Activated gamma-delta T cell treated with anti-CD3 and anti-CD28 coated beads, Interleukin-2, amount 50 U/mL, for 16 hours (primary cell): ENCODE measurements around the gene ADAMTS12.
"Not testable (repeated sequence)": the region's sequence is repeated elsewhere in the genome, so short reads cannot be mapped to it uniquely, and the experiment has no call there.

Experiments used
- DNase-seq: peaks from one replicate; pipeline ENCODE4 v3.0.0-alpha.2; 2020; ENCODE audit warnings: low read depth

Gene ADAMTS12

DNA sequence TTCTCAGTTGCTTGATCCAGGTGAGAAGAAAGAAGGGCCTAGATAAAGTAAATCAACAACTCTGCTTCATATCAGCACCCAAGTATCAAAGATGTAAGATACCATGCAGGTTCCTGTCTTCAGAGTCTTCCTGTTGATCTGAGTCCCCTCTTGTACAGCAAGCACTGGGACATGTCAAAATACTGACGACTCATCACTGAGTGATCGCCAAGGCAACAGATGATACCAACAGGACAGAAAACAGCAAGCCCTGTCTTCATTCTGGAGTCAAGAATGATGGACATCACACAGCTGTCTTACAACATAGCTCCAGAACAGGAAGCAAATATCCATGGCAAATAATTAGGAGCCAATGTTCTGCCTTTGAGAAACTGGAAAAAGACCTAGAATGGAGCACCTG, 367.3 kb downstream of the ADAMTS12 start:
- no peak for DNase-seq

GRCh38 chr5:33523208-33523771, 368.5 kb downstream of the ADAMTS12 start:
- DNase-seq: no peak

DNA sequence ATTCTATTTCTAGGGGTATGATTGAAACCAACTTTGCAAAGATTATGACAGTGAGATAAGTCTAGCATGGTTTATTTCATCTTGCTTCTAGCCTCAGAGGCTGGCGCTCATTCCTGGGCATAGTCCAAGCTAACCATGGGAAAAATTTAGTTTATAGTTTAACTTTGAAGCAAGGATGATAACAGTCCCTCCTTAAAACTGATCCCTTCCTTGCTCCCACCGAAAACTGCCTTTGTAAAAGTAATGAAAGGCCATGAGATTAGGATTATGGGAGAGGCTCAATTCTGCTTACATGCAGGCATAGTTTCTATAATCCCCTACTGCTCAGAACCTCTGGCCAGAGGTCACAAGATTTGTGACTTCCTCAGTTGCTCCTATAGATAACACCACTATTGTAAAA, 375.4 kb downstream of the ADAMTS12 start:
- no peak for DNase-seq

DNA sequence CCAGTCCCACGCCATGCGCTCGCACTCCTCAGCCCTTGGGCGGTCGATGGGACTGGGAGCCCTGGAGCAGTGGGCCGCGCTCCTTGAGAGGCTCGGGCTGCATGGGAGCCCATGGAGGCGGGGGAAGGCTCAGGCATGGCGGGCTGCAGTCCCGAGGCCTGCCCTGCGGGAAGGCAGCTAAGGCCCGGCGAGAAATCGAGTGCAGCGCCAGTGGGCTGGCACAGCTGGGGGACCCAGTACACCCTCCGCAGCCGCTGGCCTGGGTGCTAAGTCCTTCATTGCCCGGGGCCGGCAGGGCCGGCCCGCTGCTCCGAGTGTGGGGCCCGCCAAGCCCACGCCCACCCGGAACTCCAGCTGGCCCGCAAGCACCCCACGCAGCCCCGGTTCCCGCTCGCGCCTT, 376.4 kb downstream of the ADAMTS12 start:
- not testable (repeated sequence) for DNase-seq

GRCh38 chr5:33513462-33514185, 378.2 kb downstream of the ADAMTS12 start:
- no peak for DNase-seq

DNA sequence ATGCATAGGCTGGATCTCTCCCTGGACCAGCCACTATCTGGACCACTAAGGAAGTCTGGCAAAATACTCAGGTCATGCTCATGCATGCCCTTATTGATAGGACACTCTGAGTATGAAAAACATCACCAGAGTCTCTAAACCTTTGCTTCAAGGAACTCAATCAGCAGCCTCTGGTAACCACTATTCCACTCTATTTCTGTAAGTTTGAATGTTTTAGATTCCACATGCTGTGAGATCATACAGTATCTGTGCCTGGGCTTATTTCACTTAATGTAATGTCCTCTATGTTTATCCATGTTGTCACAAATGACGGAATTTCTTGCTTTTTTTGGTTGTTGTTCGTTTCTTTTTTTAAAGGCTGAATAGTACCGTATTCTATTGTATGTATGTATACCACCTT, 382.8 kb downstream of the ADAMTS12 start:
- DNase-seq: no peak

DNA sequence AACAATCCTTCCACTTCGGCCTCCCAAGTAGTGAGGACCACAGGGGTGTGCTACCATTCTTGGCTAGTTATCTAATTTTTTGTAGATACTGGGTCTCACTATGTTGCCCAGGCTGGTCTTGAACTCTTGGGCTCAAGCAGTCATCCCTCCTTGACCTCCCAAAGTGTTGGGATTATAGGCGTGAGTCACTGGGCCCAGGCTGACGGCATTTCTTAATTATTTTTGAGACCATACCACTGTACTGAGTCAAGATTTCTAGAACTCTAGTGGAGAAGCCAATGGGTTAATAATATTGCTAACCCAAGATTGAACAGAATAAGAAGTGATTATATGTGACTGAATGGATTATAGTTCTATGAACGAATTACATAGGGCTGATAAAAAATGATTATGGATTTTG, 384.4 kb downstream of the ADAMTS12 start:
- DNase-seq: no peak

DNA sequence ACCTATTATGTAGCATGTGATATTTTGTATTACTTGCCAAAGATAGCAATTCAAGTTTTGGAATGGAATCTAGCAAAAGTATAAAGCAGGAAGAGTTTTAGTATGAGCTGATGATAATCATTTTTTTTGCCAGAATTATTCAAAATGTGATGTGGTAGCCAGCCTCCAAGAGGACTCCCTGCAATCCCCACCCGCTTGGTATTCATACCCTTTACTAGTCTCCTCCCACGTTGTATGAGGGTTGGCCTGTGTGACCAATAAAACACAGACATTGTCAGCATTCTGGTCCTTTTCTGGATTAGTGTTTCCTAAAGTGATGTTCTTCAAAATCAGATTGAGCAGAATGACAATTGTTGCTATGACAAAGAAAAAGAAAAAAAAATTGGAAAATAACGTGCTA, 387.2 kb downstream of the ADAMTS12 start:
- no peak for DNase-seq

DNA sequence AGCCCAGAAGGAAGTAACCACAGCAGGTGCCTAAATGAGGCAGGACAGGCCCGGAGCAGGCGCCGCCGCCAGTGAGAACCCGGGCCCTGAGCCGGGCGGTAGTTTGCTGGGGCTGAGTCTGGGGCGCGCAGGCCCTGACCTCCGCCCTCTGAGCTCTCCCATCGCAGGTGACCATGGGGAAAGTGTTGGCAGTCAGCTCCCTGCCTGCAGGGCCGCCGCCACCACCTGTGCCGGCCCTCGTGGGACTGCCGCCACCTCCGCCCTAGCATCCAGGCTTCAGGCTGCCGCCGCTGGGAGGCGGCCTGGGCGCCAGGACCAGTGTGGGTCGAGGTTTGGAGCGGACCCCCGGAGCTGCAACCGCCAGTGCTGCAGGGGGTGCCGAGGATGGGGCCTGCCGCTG, 389.9 kb downstream of the ADAMTS12 start:
- DNase-seq: no peak

DNA sequence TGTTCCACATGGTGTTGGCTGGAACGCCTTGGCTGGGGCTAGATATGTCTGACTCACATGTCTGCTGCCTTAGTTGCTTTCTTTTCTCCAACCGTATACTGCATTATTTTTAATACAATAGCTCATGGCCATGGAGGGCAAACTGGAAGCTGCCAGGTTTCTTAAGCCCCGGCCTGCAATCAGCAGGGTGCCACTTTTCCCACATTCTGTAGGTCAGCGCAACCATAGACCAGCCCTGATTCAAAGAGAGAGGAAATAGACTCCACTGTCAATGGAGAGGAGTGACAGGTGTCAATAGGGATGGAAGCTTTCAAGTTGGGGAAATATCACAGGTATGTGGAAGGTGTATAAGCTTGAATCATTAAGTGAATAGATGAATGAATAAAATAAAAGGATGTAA, 390.5 kb downstream of the ADAMTS12 start:
- no peak for DNase-seq

- no peak for DNase-seq
Measured at GRCh38 chr5:33494466-33494865, 397.3 kb downstream of the ADAMTS12 start.

DNA sequence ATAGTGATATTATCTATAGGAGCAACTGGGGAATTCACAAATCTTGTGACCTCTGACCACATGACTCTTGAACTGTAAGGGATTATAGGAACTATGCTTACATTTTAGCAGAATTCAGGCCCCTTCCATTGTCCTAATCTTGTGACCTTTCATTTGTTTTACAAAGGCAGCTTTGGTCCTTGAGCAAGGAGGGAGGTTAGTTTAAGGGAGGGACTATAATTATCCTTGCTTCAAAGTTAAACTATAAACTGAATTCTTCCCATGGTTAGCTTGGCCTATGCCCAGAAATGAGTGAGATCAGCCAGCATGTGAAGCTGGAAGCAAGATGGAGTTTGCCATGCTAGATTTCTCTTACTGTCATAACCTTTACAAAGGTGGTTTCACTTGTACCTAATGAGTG, 399.8 kb downstream of the ADAMTS12 start:
- DNase-seq: no peak

DNA sequence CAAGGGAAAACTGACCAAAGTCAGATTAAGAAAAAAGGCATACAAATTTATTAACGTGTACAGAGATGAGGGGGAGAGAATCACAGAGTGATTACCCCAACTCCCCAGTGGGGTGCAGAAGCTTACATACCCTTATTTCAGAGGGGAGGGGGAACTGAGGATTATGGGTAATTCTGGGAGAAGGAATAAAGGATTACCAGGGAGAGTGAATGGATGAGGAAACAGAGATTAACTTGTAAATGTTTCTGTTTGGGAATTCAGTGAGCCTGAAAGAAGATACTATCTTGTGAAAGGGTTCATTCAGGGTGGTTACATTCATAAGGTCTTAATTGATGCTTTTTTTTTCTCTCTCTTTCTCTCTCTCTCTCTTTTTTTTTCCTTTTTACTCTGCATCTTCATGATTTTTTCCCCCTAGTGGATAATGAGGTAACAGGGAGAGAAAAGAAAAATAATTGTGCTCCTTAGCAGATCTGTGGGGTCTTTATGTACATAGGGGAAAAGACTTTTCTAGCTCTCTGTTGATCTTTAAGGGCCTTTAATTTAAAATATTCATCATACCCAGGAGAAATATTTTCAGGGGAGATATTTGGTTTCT, 401.6 kb downstream of the ADAMTS12 start:
- no peak for DNase-seq

GRCh38 chr5:33489481-33490067, 402.2 kb downstream of the ADAMTS12 start:
- DNase-seq: no peak

DNA sequence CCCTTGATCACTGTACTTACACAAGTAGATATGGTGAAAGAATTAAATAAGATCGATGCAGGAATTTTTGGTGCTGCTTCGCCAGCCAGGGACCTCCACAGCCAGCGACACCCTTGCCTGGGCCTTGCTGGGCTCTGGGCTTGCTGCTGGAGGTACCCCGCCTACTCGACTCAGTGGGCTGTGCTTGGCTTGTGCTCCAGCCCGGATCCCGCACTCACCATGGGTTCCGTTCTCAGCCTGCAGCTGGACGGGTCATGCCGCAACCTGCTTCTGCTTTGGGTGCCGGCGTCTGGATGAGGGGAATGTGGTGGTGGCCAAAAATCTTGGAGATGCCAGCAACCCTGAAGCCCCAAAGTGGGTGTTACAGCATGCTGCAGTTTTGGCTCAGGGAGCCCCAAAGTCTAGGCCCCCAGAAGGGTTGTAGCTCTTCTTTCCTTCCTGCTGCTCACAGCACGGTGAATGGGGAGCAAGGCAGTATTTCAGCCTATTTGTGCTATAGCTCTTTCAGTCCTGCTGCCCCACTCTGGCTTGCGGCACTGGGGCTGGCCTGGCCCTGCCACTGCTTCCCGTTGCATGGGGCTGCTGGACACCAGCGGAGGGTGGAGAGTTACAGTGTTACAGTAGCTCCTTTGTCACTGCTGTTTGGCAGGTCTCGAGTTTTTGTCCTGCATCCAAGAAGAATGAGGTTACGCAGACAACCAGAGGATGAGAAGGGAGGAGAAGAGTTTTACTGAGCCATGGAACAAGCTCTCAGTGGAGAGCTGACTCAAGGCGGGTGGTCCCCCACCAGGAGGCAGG, 403.0 kb downstream of the ADAMTS12 start:
- DNase-seq: no peak

DNA sequence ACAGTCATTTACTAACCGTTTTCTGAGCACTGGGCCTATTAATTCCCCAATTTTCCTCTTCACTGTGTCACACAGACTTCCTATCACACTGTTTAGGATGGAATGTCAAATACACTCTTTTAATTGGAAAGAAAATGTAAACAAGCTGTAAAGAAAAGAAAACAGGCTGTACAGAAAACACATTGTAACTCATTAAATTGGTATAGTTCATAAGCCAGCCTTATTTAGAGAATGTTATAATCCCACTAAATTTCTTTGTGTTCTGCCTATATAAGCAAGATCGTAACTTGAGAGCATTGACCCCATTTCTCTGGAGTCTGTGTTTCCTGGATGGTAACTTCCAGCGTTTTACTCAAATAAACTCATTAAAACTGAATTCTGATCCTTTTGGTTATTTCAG, 404.6 kb downstream of the ADAMTS12 start:
- DNase-seq: no peak

- DNase-seq: no peak
Measured at GRCh38 chr5:33482335-33482734, 409.5 kb downstream of the ADAMTS12 start.

DNA sequence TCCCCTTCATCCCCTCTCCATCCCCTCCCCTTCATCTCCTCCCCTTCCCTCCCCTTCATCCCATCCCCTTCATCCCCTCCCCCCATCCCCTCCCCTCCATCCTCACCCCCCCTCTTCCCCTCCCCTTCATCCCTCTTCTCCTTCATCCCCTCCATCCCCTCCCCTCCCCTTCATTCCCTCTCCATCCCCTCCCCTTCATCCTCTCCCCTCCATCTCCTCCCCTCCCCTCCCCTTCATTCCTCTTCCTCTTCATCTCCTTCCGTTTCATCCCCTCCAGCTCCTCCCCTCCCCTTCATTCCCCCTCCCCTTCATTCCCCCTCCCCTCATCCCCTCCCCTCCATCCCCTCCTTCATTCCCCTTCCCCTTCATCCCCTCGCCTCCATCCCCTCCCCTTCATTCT, 410.9 kb downstream of the ADAMTS12 start:
- DNase-seq: no peak

DNA sequence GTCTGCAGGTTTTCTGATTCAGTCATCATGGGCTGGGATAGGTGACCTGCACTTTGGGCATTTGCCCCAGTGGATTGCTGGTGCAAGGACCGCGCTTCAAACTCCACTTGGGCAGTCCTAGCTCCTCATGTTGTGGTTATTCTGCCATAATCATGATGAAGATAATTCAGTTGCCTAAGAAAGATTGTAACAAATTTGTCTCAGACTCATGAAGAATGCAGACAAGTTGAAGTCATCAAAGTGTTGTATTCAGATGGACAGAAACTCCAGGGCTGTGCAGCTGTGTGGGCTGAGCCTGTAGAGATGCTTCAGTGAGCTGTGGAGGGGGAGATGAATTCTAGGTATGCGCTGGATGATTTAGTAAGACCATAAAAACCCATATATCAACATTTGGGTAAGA, 412.5 kb downstream of the ADAMTS12 start:
- no peak for DNase-seq

GRCh38 chr5:33477816-33478215, 414.0 kb downstream of the ADAMTS12 start:
- no peak for DNase-seq

DNA sequence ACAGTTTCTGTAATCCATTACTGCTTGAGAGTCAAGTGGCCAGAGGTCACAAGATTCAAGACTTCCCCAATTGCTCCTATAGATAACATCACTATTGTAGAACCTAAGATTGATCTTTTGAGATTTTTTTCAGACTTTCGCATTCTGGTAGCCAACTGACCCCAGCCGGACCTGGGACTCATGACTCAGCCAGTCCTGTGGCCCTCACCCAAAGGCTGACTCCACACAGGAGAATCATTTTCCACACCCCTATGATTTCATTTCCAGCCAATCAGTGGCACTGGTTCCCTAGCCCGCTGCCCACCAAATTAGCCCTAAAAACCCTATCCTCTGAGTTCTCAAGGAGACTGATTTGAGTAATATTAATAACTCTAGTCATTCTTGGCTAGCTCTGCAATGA, 414.8 kb downstream of the ADAMTS12 start:
- no peak for DNase-seq

DNA sequence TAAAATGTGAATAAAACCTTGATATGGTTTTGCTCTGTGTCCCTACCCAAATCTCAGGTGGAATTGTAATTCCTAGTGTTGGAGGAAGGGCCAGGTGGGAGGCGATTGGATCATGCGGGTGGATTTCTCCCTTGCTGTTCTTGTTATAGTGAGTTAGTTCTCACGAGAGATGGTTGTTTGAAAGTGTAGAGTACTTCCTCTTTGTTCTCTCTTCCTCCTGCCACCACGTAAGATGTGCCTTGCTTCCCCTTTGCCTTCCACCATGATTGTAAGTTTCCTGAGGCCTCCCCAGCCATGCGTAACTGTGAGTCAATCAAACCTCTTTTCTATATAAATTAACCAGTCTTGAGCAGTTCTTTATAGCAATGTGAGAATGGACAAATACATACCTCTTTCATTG, 416.1 kb downstream of the ADAMTS12 start:
- no peak for DNase-seq
